ENCODE measurements around the gene ADI1. TPM values are rescaled to one million over a fixed set of nuclear protein-coding genes. Genes with fewer than 3 reads are reported as not detected.

The ADI1 gene
- total RNA-seq, 2 experiments from 2014 or later: 28.4 to 30.2 TPM

DNA sequence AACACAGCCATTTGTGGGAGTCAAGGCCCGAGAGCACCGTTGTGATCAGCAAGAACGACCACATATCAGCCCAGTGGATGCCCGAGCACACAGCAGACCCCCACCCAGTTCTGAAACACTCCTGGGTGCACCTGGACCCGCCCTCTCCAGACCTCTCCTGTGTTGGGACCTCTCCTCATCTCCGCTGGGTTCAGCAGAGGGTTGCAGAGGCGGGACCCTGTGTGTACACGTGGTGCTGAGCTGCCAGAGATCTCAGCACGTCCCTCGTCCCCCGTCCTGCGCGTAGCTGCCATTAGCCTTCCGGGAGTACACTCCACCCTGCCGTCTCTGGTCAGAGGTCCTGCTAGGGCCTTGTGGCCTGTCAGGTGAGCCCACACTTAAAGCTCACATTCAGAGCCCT lies 51.7 kb downstream of the ADI1 start:
- Histone ChIP-seq H3K27me3 (ENCODE audit: control insufficient read depth in 1 of 2, insufficient read depth in 2 of 2, low read length in 2 of 2) (no peaks in the 10 kb centered on the region), H3K9me3 (ENCODE audit: control insufficient read depth in 1 of 2, insufficient read depth in 1 of 2, low read length in 2 of 2) (no peaks in the 10 kb centered on the region), H3K4me1 (ENCODE audit: insufficient read depth, low read length) (no peaks in the 10 kb centered on the region), H3K36me3 (ENCODE audit: insufficient read depth, low read length) (peaks cover 87% of the 10 kb centered on the region), H3K4me3 (ENCODE audit: low read length) (no peak overlapping the region), H3K27ac (ENCODE audit: low read depth in 1 of 2, low read length in 2 of 2) (no peak overlapping the region)
- intact Hi-C loops (cut with DNase I, micrococcal nuclease): no loop called here
- Mint-ChIP-seq H3K4me1 (ENCODE audit: low read depth) (no peaks in the 10 kb centered on the region), H3K27ac (no peak overlapping the region), H3K36me3 (ENCODE audit: low read depth) (peaks cover 91% of the 10 kb centered on the region), H3K27me3 (no peaks in the 10 kb centered on the region), H3K4me3 (no peak overlapping the region), H3K9me3 (no peaks in the 10 kb centered on the region)
- TF ChIP-seq, protein P1, sequence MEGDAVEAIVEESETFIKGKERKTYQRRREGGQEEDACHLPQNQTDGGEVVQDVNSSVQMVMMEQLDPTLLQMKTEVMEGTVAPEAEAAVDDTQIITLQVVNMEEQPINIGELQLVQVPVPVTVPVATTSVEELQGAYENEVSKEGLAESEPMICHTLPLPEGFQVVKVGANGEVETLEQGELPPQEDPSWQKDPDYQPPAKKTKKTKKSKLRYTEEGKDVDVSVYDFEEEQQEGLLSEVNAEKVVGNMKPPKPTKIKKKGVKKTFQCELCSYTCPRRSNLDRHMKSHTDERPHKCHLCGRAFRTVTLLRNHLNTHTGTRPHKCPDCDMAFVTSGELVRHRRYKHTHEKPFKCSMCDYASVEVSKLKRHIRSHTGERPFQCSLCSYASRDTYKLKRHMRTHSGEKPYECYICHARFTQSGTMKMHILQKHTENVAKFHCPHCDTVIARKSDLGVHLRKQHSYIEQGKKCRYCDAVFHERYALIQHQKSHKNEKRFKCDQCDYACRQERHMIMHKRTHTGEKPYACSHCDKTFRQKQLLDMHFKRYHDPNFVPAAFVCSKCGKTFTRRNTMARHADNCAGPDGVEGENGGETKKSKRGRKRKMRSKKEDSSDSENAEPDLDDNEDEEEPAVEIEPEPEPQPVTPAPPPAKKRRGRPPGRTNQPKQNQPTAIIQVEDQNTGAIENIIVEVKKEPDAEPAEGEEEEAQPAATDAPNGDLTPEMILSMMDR (IDR thresholded peaks at IDR 0.05): no peak
- ATAC-seq (ENCODE audit: poor library complexity) (no peak), DNase-seq (no peak)
- CTCF ChIA-PET: no interaction called here
- POLR2A ChIA-PET: no interaction called here

DNA sequence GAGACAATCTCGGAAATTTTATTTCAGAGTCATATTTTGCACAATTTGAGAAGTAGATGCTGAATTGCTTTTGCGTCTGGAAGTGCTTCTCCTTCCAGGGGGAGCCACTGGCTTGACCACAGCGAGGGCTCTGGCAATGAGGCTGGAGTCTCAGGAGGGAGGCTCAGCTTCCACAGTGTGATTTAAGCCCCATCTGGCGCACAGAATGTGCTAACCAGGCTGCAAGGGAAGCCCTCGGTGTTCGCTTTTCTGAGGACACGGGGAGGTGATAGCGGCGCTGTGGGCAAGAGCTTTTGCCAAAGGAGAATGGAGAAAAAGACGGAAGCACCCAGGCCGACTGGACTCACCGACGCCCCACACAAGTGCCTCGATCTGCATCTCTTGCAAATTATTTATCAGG lies 52.4 kb downstream of the ADI1 start:
- peaks cover 4% of the 10 kb centered on the region for H3K4me1 Mint-ChIP-seq (ENCODE audit: low read depth)
- intact Hi-C loops (cut with DNase I, micrococcal nuclease): no loop called here
- CTCF ChIA-PET: no interaction called here
- Histone ChIP-seq H3K27ac (ENCODE audit: low read depth in 1 of 2, low read length in 2 of 2) (no peak overlapping the region), H3K27me3 (ENCODE audit: control insufficient read depth in 1 of 2, insufficient read depth in 2 of 2, low read length in 2 of 2) (no peaks in the 10 kb centered on the region), H3K36me3 (ENCODE audit: insufficient read depth, low read length) (peaks cover 80% of the 10 kb centered on the region), H3K4me3 (ENCODE audit: low read length) (no peak overlapping the region), H3K9me3 (ENCODE audit: control insufficient read depth in 1 of 2, insufficient read depth in 1 of 2, low read length in 2 of 2) (no peaks in the 10 kb centered on the region), H3K4me1 (ENCODE audit: insufficient read depth, low read length) (peaks cover under 1% of the 10 kb centered on the region)
- no peaks in the 10 kb centered on the region for H3K27me3 Mint-ChIP-seq
- H3K36me3 Mint-ChIP-seq (ENCODE audit: low read depth): peaks cover 90% of the 10 kb centered on the region
- no peaks in the 10 kb centered on the region for H3K9me3 Mint-ChIP-seq
- DNase-seq: no peak
- POLR2A ChIA-PET: no interaction called here
- TF ChIP-seq, protein P1 (IDR thresholded peaks at IDR 0.05): no peak
- no peak overlapping the region for H3K27ac Mint-ChIP-seq
- no peak for ATAC-seq (ENCODE audit: poor library complexity)
- no peak overlapping the region for H3K4me3 Mint-ChIP-seq

DNA sequence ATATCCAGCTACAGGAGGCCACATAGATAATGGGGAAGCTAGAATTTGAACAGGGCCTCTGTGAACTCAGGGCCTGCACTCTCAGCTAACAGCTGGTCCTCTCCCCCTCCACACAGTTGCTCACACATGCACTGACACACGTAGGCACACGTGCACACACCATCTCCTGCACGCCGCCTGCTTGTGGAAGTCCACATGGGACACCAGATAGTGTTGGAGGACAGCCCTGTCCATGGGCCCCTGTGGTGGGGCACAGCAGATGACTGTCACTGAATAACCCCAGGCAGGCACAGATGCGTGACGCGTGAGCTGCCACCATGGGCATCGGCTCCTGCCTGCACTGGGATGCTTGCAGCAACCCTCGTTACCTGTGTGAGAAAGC lies 52.9 kb downstream of the ADI1 start:
- no peak overlapping the region for H3K27ac Mint-ChIP-seq
- intact Hi-C loops (cut with DNase I, micrococcal nuclease): no loop called here
- ATAC-seq (ENCODE audit: poor library complexity) (no peak), DNase-seq (no peak)
- Histone ChIP-seq H3K36me3 (ENCODE audit: insufficient read depth, low read length) (peaks cover 75% of the 10 kb centered on the region), H3K27me3 (ENCODE audit: control insufficient read depth in 1 of 2, insufficient read depth in 2 of 2, low read length in 2 of 2) (no peaks in the 10 kb centered on the region), H3K4me3 (ENCODE audit: low read length) (no peak overlapping the region), H3K4me1 (ENCODE audit: insufficient read depth, low read length) (peaks cover 4% of the 10 kb centered on the region), H3K9me3 (ENCODE audit: control insufficient read depth in 1 of 2, insufficient read depth in 1 of 2, low read length in 2 of 2) (no peaks in the 10 kb centered on the region), H3K27ac (ENCODE audit: low read depth in 1 of 2, low read length in 2 of 2) (no peak overlapping the region)
- no peak overlapping the region for H3K4me3 Mint-ChIP-seq
- H3K36me3 Mint-ChIP-seq (ENCODE audit: low read depth): peaks cover 88% of the 10 kb centered on the region
- CTCF ChIA-PET: no interaction called here
- POLR2A ChIA-PET: no interaction called here
- no peaks in the 10 kb centered on the region for H3K27me3 Mint-ChIP-seq
- H3K4me1 Mint-ChIP-seq (ENCODE audit: low read depth): peaks cover 9% of the 10 kb centered on the region
- TF ChIP-seq, protein P1 (IDR thresholded peaks at IDR 0.05): no peak
- H3K9me3 Mint-ChIP-seq: no peaks in the 10 kb centered on the region

Measured in CD4-positive, alpha-beta T cell (primary cell).